Endothelial cell of hepatic sinusoid (primary cell): ENCODE results near the gene HSD17B14.
"Not testable (repeated sequence)": the region's sequence is repeated elsewhere in the genome, so short reads cannot be mapped to it uniquely, and the experiment has no call there.

ENCODE experiments used
- in situ Hi-C: cut with HindIII; loops from 2 replicates; pipeline ENCODE4 v1.10.0; 2017; ENCODE audit warnings: low sequenced_read_pairs

The HSD17B14 gene

GRCh38 chr19:48867746-48868113, 31.4 kb upstream of the HSD17B14 start:
- in situ Hi-C loops, result no loop called here

GRCh38 chr19:48867123-48867745, 30.9 kb upstream of the HSD17B14 start:
- in situ Hi-C loops, result no loop called here

- in situ Hi-C loops, result no loop called here
These were observed 30.4 kb upstream of the HSD17B14 start for GRCh38 chr19:48866692-48867091.

GRCh38 chr19:48862827-48863226, 26.5 kb upstream of the HSD17B14 start:
- in situ Hi-C loops, result no loop called here

GRCh38 chr19:48861313-48861712, 25.0 kb upstream of the HSD17B14 start:
- in situ Hi-C loops, result no loop called here

- in situ Hi-C loops, result no loop called here
These were observed 23.7 kb upstream of the HSD17B14 start for GRCh38 chr19:48859711-48860572.

GRCh38 chr19:48858984-48859710, 22.9 kb upstream of the HSD17B14 start:
- in situ Hi-C loops, result no loop called here

- in situ Hi-C loops, result no loop called here
These were observed 20.6 kb upstream of the HSD17B14 start for GRCh38 chr19:48856921-48857320.

GRCh38 chr19:48854103-48854502, 17.8 kb upstream of the HSD17B14 start:
- in situ Hi-C loops, result loop anchor here (5.0 kb wide), 1 partner anchor 113 kb away; the partner anchor contains the start of gene FTL

GRCh38 chr19:48853483-48853882, 17.2 kb upstream of the HSD17B14 start:
- in situ Hi-C loops, result loop anchor here (5.0 kb wide), 1 partner anchor 114 kb away; the partner anchor contains the start of gene FTL

GRCh38 chr19:48852292-48852691, 16.0 kb upstream of the HSD17B14 start:
- in situ Hi-C loops, result loop anchor here (5.0 kb wide), 1 partner anchor 115 kb away; the partner anchor contains the start of gene FTL

GRCh38 chr19:48846659-48847058, 10.4 kb upstream of the HSD17B14 start:
- in situ Hi-C loops, result not testable (repeated sequence)

GRCh38 chr19:48845384-48845783, 9.1 kb upstream of the HSD17B14 start:
- in situ Hi-C loops, result no loop called here

- in situ Hi-C loops, result loop anchor here (5.0 kb wide), 3 partner anchors 43 to 212 kb away; no protein-coding TSS in a partner anchor
These were observed 8.2 kb upstream of the HSD17B14 start for GRCh38 chr19:48844472-48844871.

GRCh38 chr19:48842789-48843162, 6.5 kb upstream of the HSD17B14 start:
- in situ Hi-C loops, result loop anchor here (5.0 kb wide), 3 partner anchors 45 to 210 kb away; no protein-coding TSS in a partner anchor

- in situ Hi-C loops, result loop anchor here (5.0 kb wide), 3 partner anchors 44 to 209 kb away; no protein-coding TSS in a partner anchor
These were observed 5.3 kb upstream of the HSD17B14 start for GRCh38 chr19:48841571-48841970.

- in situ Hi-C loops, result loop anchor here (5.0 kb wide), 3 partner anchors 44 to 209 kb away; no protein-coding TSS in a partner anchor
These were observed 4.8 kb upstream of the HSD17B14 start for GRCh38 chr19:48841047-48841446.

- in situ Hi-C loops, result no loop called here
These were observed 1.4 kb upstream of the HSD17B14 start for GRCh38 chr19:48837687-48838086.

GRCh38 chr19:48837051-48837524, 797 bp upstream of the HSD17B14 start:
- in situ Hi-C loops, result no loop called here

GRCh38 chr19:48835734-48836088, 580 bp downstream of the HSD17B14 start:
- in situ Hi-C loops, result no loop called here

GRCh38 chr19:48833977-48834376, 2.3 kb downstream of the HSD17B14 start:
- in situ Hi-C loops, result no loop called here
